ENCODE measurements around the gene TMEM201.

TMEM201 gene, protein sequence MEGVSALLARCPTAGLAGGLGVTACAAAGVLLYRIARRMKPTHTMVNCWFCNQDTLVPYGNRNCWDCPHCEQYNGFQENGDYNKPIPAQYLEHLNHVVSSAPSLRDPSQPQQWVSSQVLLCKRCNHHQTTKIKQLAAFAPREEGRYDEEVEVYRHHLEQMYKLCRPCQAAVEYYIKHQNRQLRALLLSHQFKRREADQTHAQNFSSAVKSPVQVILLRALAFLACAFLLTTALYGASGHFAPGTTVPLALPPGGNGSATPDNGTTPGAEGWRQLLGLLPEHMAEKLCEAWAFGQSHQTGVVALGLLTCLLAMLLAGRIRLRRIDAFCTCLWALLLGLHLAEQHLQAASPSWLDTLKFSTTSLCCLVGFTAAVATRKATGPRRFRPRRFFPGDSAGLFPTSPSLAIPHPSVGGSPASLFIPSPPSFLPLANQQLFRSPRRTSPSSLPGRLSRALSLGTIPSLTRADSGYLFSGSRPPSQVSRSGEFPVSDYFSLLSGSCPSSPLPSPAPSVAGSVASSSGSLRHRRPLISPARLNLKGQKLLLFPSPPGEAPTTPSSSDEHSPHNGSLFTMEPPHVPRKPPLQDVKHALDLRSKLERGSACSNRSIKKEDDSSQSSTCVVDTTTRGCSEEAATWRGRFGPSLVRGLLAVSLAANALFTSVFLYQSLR

DNA sequence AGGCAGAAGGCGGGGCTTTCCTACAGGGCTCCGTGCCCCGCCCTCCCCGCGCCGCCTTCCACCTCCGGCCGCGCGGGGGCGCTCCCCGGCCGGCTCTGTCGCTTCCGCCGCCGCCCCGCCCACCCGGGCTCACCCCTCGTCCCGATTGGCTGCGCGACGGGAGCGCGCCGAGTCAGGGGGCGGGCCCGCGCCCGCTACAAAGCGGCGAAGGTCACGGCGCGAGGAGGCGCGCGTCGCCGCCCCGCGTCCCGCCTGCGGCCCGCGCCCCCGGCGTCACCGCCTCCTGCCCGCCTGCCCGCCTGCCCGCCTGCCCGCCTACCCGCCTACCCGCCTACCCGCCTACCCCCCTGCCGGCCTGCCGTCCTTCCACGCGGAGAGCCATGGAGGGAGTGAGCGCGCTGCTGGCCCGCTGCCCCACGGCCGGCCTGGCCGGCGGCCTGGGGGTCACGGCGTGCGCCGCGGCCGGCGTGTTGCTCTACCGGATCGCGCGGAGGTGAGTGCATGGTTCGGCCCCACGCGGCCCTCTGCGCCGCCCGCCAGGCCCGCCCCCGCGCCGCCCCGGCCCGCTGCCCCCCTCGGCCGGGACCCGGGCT, at the start of gene TMEM201:
Gene TMEM201 (plus strand): TSS at position 361 of the 593 bp plus-strand sequence. CDS start 20 bp downstream, at position 381.
- Histone ChIP-seq H3K4me1 (ENCODE audit: insufficient read depth, insufficient read length) (peaks cover 31% of the 10 kb centered on the region), H3K27me3 (ENCODE audit: insufficient read depth, insufficient read length) (no peaks in the 10 kb centered on the region), H3K9ac (ENCODE audit: insufficient read length, low read depth) (peak within 1 kb of the TSS; percentile 91), H3K36me3 (ENCODE audit: insufficient read depth, insufficient read length, low read length) (peaks cover 13% of the 10 kb centered on the region), H3K9me3 (ENCODE audit: insufficient read depth, low read length) (no peaks in the 10 kb centered on the region), H3K4me3 (ENCODE audit: insufficient read length, low read depth) (peak within 1 kb of the TSS; percentile 77)
- peak; percentile 68 for DNase-seq (ENCODE audit: low read depth, low spot score)
- TF ChIP-seq SUZ12 (IDR thresholded peaks at IDR 0.05; ENCODE audit: extremely low read depth, insufficient read depth, insufficient read length) (no peak), ZNF274 (IDR thresholded peaks at IDR 0.05; ENCODE audit: low read depth, low read length) (no peak), YY1 (IDR thresholded peaks at IDR 0.05; ENCODE audit: insufficient read depth, insufficient read length) (no peak)

- H3K27me3 ChIP-seq (ENCODE audit: insufficient read depth, insufficient read length), result no peaks in the 10 kb centered on the region
- peak; percentile 81 for DNase-seq (ENCODE audit: low read depth, low spot score)
- H3K9me3 ChIP-seq (ENCODE audit: insufficient read depth, low read length), result no peaks in the 10 kb centered on the region
- peaks cover 5% of the 10 kb centered on the region for H3K4me1 ChIP-seq (ENCODE audit: insufficient read depth, insufficient read length)
- peak within 1 kb of the TSS; percentile 77 for H3K9ac ChIP-seq (ENCODE audit: insufficient read length, low read depth)
- TF ChIP-seq YY1 (IDR thresholded peaks at IDR 0.05; ENCODE audit: insufficient read depth, insufficient read length) (no peak), ZNF274 (IDR thresholded peaks at IDR 0.05; ENCODE audit: low read depth, low read length) (no peak), SUZ12 (IDR thresholded peaks at IDR 0.05; ENCODE audit: extremely low read depth, insufficient read depth, insufficient read length) (no peak)
- H3K4me3 ChIP-seq (ENCODE audit: insufficient read length, low read depth), result peak within 1 kb of the TSS; percentile 68
- peaks cover 6% of the 10 kb centered on the region for H3K36me3 ChIP-seq (ENCODE audit: insufficient read depth, insufficient read length, low read length)
These were observed 49.4 kb upstream of the TMEM201 start, which contains the start of gene SLC25A33 for GRCh38 chr1:9539165-9539828. SLC25A33 (plus strand) TSS chr1:9539465; CDS start chr1:9539692, 227 bp downstream.

GRCh38 chr1:9539829-9540550, 48.7 kb upstream of the TMEM201 start:
- no peaks in the 10 kb centered on the region for H3K9me3 ChIP-seq (ENCODE audit: insufficient read depth, low read length)
- peaks cover 5% of the 10 kb centered on the region for H3K4me1 ChIP-seq (ENCODE audit: insufficient read depth, insufficient read length)
- peaks cover 6% of the 10 kb centered on the region for H3K36me3 ChIP-seq (ENCODE audit: insufficient read depth, insufficient read length, low read length)
- peak overlapping the region; percentile 68 for H3K4me3 ChIP-seq (ENCODE audit: insufficient read length, low read depth)
- TF ChIP-seq SUZ12 (IDR thresholded peaks at IDR 0.05; ENCODE audit: extremely low read depth, insufficient read depth, insufficient read length) (no peak), ZNF274 (IDR thresholded peaks at IDR 0.05; ENCODE audit: low read depth, low read length) (no peak), YY1 (IDR thresholded peaks at IDR 0.05; ENCODE audit: insufficient read depth, insufficient read length) (no peak)
- DNase-seq (ENCODE audit: low read depth, low spot score), result no peak
- peak overlapping the region; percentile 77 for H3K9ac ChIP-seq (ENCODE audit: insufficient read length, low read depth)
- H3K27me3 ChIP-seq (ENCODE audit: insufficient read depth, insufficient read length), result no peaks in the 10 kb centered on the region

GRCh38 chr1:9542430-9542829, 46.3 kb upstream of the TMEM201 start:
- no peak for DNase-seq (ENCODE audit: low read depth, low spot score)
- H3K9ac ChIP-seq (ENCODE audit: insufficient read length, low read depth), result no peak overlapping the region
- peaks cover 7% of the 10 kb centered on the region for H3K4me1 ChIP-seq (ENCODE audit: insufficient read depth, insufficient read length)
- no peaks in the 10 kb centered on the region for H3K9me3 ChIP-seq (ENCODE audit: insufficient read depth, low read length)
- TF ChIP-seq YY1 (IDR thresholded peaks at IDR 0.05; ENCODE audit: insufficient read depth, insufficient read length) (no peak), SUZ12 (IDR thresholded peaks at IDR 0.05; ENCODE audit: extremely low read depth, insufficient read depth, insufficient read length) (no peak), ZNF274 (IDR thresholded peaks at IDR 0.05; ENCODE audit: low read depth, low read length) (no peak)
- H3K36me3 ChIP-seq (ENCODE audit: insufficient read depth, insufficient read length, low read length), result peaks cover 6% of the 10 kb centered on the region
- H3K27me3 ChIP-seq (ENCODE audit: insufficient read depth, insufficient read length), result no peaks in the 10 kb centered on the region
- H3K4me3 ChIP-seq (ENCODE audit: insufficient read length, low read depth), result no peak overlapping the region

GRCh38 chr1:9544926-9545325, 43.8 kb upstream of the TMEM201 start:
- Histone ChIP-seq H3K4me1 (ENCODE audit: insufficient read depth, insufficient read length) (peaks cover 4% of the 10 kb centered on the region), H3K27me3 (ENCODE audit: insufficient read depth, insufficient read length) (no peaks in the 10 kb centered on the region), H3K36me3 (ENCODE audit: insufficient read depth, insufficient read length, low read length) (peaks cover 9% of the 10 kb centered on the region), H3K9me3 (ENCODE audit: insufficient read depth, low read length) (no peaks in the 10 kb centered on the region), H3K4me3 (ENCODE audit: insufficient read length, low read depth) (no peak overlapping the region), H3K9ac (ENCODE audit: insufficient read length, low read depth) (no peak overlapping the region)
- TF ChIP-seq ZNF274 (IDR thresholded peaks at IDR 0.05; ENCODE audit: low read depth, low read length) (no peak), YY1 (IDR thresholded peaks at IDR 0.05; ENCODE audit: insufficient read depth, insufficient read length) (no peak), SUZ12 (IDR thresholded peaks at IDR 0.05; ENCODE audit: extremely low read depth, insufficient read depth, insufficient read length) (no peak)
- DNase-seq (ENCODE audit: low read depth, low spot score), result no peak

DNA sequence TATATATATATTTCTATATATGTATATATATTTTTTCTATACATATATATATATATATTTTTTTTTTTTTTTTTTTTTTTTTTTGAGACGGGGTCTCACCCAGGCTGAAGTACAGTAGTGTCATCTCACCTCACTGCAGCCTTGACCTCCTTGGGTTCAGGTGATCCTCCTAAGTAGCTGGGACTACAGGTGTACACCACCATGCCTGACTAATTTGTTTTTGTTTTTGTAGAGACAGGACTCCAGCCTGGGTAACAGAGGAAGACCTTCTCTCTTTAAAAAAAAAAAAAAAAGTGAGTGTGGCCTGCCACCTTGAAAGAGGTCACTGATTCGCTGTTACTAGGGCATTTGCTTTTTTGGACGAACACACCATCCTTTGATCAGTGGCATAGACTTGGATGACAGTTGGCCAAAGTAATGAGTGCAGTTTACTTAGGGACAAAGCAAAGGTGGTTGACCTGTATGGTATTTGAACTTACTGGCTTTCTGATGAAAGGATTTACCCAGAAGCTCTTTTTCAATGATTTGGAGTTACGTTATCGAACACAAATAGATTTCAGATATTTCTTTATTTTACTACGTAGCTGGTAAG, 38.7 kb upstream of the TMEM201 start:
- Histone ChIP-seq H3K27me3 (ENCODE audit: insufficient read depth, insufficient read length) (no peaks in the 10 kb centered on the region), H3K36me3 (ENCODE audit: insufficient read depth, insufficient read length, low read length) (peaks cover 21% of the 10 kb centered on the region), H3K9me3 (ENCODE audit: insufficient read depth, low read length) (no peaks in the 10 kb centered on the region), H3K9ac (ENCODE audit: insufficient read length, low read depth) (no peak overlapping the region), H3K4me3 (ENCODE audit: insufficient read length, low read depth) (no peak overlapping the region), H3K4me1 (ENCODE audit: insufficient read depth, insufficient read length) (peaks cover 2% of the 10 kb centered on the region)
- no peak for DNase-seq (ENCODE audit: low read depth, low spot score)
- TF ChIP-seq ZNF274 (IDR thresholded peaks at IDR 0.05; ENCODE audit: low read depth, low read length) (no peak), YY1 (IDR thresholded peaks at IDR 0.05; ENCODE audit: insufficient read depth, insufficient read length) (no peak), SUZ12 (IDR thresholded peaks at IDR 0.05; ENCODE audit: extremely low read depth, insufficient read depth, insufficient read length) (no peak)

Data from NT2/D1 (cell line).